GM21515 (cell line): Measurements from ENCODE around the gene THPO.
A peak's percentile ranks its signal among the peaks of the same experiment; 100 is the strongest.

Source experiments
- ATAC-seq: cut with Tn5 transposase; IDR thresholded peaks from one replicate; pipeline ENCODE4 v1.9.1; 2021; ENCODE audit not compliant: unreplicated experiment

THPO gene

DNA sequence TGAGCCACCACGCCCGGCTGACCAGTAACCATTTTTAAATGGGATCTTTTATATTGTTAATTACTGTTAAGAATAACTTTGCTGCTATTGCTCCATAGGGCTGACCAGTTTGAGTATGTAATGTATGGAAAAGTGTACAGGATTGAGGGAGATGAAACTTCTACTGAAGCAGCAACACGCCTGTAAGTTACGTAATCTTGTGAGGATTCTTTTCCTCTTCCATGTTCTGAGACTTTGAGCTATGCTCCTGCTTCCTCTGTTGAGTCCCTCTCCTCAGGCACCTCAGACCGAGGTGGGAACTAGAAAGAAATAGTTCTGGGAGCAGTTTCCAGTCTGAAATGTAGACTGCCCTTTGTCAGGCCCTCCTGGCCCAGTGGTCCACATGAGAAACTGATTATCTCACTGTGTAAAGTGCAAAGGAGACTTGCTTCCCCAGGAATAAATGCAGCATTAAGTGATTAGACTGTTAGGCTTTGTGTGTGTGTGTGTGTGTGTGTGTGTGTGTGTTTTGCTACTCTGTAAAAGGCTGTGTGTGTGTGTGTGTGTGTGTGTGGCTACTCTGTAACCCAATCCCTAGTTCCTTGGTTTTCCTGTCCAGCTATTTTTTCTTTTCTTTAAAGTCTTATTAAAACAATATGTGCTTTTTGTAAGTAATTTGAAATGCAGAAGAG, 11.3 kb downstream of the THPO start:
- ATAC-seq = no peak

DNA sequence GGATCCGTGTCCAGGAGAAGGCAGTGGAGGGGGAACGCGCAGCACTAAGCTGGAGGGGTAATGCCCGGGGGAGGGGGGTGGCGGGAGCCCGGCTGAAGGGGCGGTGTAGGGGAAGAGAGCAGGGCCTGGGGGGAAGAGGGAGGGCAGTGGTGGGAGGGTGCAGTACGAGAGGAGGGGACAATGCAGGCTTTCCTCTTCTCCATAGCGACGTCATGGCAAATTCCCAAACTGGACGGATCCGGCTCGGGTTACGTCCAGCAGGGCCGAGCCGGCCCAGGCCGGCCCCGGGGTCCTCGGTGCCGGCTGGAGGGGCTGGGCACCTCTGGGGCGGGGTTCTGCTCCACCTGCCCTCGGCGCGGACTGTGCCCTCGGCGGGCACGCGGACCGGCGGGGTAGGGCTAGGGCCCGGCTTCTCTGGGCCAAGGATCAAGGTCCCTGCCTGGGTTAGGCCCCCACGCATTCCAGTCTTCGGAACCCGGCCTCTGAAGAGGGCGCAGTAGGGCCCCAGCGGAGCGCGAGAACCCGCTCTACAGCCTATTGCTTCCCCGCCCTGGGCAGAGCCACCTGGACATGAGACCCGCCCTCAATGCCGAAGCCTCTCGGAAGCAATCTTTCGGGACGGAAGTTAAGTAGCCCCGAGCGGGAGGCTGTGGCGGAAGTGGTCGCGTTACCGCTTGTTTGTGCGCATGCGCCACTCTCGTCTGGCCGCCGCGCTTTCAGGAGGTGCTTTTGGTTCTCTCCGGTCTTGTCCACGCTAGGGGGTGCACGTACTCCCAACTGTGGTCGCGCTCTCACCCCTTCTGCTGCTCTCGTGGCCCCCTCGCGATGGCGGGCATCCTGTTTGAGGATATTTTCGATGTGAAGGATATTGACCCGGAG, 15.1 kb downstream of the THPO start:
- ATAC-seq = peak; percentile 83

DNA sequence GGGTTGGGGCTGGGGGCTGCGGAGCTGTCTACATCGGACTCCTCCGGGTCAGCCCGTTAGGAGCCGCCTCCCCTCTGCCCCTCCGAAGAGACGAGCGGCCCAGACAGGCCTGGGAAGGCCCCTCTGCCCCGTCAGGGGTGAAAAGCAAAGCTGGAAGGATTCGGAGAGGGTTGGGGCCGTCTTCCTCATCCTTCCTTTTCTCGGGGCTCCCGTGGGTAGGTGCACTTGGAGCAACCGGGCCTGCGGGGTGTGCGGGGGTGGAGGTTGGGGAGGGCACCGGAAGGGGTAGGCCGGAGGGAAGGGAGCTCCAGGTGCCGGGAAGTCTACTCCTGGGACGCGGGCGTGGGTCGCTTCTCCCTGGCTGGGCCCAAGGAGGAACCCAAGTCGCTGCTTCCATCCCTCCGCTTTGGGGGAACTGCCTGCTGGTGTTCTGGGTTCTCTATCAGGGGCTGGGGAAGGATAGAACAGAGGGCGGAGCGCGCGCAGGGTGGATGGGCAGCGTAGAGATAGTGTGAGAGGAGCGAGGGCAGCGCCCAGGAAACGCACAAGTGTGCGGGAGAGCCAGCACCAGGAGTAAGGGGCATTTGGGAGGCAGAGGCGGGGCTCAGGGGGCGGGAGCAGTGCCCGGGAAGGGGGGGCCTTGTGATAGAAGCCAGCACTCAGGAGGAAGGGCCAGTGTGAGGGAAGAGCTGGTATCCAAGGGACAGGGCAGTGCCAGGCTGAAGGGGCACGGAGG, 15.9 kb downstream of the THPO start:
- peak; percentile 1 for ATAC-seq

DNA sequence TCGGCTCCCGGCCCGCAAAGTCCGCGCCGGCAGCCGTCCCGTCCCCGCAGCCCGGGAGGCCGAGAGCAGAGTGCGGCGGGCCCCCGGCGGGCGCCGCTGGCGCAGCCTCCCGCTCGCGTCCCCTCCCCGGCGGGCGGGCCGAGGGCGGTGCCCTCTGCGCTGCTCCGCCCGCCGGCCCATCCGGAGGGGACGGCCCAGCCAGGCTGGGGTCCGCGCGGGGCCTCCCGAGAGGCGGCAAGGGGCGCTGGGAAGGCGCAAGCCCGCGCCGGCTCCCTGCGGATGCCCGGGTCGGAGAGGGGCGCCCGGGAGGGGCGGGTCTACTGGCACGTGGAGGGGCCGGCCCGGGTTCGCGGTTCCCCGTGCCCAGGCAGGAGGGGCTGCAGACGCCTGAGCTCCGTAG, 16.5 kb downstream of the THPO start, which contains the start of the genes CLCN2 and POLR2H:
CLCN2 (minus strand) TSS at position 74 of the 400 bp plus-strand sequence. CDS start 126 bp downstream, outside the sequence.
POLR2H (plus strand) TSS at position 179 of the 400 bp plus-strand sequence. CDS start 1,783 bp downstream, outside the sequence.
- peak; percentile 39 for ATAC-seq

DNA sequence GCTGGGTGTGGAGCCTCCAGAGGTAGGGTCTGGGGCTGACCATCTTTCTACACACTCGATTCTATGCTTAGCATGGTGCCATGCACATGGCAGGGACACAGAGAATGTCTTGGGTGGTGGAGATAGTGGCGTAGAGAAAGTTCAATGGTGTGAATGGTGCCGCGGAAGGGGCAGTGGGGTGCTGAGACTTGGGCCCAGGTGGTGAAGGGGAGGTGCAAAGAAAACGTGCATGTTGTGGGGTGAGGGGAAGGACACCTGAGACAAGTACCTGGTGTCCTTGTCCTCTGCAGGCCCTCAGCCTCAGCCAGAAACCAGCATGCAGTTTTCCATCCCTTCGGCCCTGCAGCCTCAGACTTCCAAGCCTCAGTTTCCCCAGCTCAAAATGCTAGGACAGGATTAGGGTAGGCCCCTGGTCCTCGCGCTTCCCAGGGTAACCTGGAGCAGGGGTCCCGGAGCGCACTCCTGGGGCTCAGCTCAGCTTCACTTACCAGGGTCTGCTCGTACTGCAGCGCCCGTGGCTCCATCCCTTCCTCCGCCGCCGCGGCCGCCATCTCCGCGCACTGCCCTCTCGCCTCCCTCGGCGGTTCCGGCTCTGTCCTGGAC, 17.0 kb downstream of the THPO start:
- peak; percentile 1 for ATAC-seq

DNA sequence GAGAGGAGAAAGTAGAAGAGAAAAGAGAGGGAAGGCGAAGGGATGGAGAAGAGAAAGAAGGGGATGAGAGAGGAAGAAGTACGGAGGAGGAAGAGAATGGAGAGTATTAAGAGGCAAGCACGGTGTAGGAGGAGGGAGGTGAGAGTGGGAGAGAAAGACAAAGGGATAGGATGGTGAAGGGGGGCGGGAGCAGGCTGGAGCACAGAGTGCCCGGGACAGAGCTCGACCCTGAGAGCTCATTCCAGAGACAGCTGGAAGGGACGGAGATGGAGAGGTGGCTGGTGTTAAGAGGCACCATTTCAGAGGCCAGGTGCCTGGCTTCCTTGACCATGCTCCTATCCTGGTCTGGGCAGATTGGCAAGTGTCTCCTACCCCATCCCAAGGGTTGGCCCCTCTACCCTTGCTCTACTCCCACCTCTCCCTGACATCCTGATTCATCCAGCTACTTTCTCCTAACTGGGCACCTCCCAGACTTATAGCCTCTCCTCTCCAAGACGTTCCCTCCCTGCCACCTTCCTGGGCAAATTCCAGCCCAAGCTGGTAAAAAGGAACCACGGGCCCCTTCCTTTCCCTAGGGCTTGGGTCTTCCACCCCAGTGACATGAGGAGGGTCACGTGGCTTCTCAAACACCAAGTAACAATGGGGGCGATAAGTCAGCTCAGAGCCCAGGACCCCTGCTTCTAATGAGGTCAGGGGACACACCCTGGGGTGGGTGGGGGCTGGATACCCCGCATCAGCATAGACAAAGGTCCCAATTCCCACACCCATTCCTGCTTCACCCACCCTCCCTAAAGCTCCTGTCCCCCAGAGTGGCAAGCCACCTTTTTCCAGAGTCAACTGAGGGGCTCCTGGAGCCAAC, 17.7 kb downstream of the THPO start:
- ATAC-seq = no peak

DNA sequence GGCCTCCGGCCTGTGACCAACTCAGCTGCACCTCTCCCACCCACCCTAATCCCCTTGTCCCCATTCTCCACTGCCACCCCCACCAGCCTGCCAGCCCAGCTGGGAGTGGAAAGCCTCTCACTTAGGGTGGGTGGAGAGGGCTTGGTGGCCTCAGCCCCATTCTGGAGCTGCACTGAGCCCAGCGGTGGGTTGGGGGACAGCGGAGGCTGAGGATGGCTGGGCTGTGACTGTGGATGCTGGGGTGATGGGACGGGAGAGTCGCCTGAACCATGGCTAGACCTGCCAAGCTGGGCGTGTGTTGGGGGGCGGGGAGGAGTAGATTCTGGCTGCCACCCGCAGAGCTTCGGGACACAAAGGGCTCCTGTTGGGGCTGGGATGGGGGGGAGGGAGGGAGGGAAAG, 18.4 kb downstream of the THPO start:
- no peak for ATAC-seq

DNA sequence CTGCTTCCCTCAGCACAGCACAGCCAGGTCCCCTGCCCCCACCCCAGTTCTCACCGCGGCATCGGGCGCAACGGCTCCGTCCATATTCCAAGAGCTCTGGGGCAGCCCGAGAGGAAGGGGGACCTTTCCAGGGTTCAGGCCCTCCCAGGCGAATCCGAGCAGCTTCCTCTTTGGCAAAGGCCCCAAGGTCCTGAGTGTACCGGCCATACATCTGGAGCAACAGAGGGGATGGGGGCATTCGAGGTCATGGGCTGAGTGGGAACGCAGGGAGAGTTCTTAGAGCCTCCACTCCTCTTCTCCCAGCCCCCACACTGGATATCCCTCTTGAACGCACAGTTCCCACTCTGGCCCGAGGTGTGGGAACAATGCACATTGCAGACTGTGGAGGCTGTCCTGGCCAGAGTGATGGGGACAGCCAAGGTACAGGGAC, 19.1 kb downstream of the THPO start:
- ATAC-seq = no peak

DNA sequence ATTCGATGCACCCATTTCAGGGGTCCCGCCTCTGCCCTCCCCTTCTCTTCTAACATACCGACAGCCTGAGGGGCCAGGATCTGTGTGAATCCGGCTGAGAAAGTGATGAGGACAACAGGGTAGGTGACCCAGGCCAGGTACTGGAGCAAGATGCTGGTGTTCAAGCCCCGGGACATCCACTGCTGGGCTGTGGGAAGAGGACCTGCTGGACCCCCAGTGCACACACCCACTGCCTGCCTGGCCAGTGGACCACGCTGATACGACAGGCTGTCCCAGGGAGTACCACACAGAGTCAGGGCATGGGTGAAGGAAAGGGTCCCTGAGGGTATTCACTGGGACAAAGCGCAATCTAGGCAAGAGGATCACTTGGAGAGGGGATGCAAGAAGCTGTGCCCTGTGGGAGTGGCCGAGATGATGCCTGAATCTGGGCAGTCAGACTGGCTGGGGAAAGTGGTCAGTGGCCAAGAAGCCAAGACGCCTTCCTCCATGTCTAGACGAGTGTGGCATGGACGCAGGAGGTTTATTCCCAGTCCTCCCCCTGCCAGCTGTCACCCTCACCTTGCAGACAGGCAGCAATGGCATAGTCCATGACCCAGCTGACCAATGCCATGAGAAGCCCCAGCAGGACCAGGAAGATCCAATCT, 19.8 kb downstream of the THPO start:
- no peak for ATAC-seq

DNA sequence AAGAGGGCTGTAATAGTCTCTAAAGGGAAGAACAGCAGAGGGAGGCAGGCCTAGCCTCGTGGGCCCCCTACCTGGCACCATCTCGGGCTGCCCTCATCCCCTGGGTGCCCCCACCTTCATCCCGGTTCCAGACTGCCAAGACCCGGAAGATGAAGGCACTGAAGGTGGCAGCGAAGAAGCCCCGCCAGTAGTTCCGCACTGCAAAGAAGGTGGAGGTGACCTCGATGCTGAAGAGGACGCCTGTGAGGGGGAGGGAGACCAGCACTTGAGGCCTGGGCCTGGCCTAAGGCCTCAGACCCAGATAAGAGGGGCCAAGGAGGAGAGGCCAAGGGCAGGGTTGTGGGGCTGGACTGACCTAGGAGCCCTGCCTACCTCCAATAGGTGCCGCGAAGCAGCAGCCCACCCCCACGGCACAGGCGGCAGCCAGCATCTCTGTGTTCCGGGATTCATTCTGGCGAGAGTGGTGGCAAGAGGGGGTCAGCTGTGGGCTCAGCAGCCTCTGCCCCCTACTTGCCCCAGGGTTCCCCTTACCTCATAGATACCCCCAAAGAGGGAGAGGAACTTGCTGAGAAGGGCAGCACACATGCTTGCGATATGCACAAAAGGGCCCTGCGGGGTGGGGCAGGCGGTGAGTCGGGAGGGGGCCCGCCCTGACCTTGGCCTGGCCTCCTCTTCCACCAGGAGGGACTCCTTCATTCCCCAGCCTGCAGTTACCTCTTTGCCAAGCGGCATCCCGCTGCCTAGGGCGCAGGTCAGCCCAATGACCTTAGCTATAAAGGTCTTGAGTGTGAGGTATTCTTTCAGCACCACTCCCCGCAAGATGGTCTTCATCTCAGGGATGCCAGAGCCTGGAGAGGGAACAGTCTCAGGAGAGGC, 20.5 kb downstream of the THPO start:
- ATAC-seq = no peak

DNA sequence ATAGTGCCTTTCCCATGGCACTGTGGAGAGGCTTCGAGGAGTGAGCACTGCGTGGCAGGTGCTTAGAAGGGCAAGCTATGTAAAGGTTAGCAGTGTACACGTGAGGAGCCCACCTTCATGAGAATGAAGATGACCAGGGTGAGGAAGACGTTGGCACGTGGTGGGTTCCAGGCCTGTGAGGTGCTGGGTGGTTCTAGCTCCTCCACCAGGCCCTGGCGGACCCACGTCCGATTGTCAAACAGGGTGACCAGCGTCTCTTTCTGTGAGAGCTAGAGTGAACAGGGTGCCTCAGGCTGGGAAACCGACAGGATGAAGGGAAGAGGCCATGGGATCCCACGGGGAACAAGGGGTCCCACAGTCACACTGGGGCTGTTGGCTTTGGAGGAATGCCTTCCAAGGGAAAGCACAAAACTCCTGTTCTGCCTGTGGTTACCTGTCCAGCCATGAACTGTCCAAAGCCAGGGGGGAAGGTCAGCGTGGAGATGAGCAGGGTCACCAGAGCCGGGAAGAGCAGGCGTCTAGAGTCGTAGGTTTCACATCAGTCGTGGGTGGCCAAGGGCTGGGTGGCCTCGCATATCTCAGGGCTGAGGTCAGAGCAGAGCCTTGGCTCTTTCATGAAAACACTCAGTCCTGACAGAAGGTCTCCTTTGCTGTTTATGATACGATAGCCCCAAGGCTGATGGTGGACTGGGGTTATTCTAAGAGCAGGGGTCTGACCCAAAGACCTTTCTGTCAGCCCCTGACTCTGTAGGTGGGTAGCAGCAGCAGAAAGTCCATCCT, 22.6 kb downstream of the THPO start:
- ATAC-seq = no peak

DNA sequence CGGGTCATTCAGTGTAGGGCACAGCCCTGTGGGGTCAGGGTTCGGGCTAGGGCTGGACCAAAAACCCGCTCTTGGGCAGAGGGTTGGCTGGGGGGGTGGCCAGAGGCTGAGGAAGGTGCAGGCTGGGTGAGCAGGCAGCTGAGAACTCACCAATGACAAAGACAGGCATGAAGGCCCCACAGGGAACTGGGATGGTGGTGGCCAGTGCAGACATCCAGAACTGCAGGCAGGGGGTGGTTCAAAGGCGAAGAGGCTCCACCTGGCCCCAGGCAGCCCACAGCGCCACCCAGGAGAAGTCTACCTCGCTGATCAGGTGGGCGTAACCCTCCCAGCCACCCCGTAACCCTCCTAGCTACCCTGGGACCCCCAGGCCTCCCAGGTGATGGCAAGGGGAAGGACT, 23.3 kb downstream of the THPO start:
- ATAC-seq = no peak

DNA sequence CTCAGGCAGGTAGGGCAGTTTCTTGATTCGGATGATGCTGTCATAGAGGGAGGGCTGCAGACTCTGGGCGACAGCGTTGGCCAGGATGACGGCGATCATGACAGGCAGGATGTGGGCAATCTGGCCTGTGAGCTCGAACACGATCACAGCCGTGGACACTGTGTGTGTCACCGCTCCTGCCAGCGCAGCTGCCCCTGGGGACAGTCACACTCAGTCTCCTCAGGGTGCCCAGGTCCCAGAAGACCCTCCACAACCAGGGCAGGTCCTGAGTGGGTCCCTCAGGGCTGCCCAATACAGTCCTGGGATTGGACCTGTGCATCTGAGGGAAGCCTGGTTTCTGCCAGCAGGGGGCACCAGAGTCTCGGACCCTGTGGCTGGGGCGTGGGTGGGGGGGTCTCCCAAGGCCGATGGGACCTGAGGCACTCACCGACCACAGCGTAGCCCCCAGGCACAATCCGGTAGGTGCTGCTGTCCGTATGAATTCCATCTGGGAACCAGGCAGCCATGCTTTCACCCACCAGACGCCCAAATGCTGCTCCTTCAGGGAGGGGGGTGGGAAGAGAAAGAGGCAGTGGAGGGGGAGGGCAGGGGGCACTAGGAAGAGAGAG, 23.8 kb downstream of the THPO start:
- peak; percentile 54 for ATAC-seq

DNA sequence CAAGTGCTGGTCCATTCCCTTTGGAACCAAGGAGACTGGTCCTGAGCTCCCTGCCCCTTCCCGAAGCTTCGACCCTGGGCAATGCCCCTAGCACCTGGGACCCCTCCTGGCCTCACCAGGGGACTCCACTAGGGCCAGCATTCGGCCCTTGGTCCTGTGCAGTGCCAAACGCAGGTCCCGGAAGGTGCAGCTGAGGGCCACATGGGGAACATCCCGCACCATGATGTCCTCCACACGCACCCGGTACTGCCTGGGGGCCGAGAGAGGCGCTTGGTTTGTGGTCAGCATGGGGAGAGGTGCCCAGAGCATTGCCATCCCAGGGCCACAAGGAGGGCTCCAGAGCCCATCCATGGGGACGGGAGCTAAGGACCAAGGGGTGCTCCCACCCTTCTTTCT, 24.5 kb downstream of the THPO start:
- ATAC-seq = no peak

DNA sequence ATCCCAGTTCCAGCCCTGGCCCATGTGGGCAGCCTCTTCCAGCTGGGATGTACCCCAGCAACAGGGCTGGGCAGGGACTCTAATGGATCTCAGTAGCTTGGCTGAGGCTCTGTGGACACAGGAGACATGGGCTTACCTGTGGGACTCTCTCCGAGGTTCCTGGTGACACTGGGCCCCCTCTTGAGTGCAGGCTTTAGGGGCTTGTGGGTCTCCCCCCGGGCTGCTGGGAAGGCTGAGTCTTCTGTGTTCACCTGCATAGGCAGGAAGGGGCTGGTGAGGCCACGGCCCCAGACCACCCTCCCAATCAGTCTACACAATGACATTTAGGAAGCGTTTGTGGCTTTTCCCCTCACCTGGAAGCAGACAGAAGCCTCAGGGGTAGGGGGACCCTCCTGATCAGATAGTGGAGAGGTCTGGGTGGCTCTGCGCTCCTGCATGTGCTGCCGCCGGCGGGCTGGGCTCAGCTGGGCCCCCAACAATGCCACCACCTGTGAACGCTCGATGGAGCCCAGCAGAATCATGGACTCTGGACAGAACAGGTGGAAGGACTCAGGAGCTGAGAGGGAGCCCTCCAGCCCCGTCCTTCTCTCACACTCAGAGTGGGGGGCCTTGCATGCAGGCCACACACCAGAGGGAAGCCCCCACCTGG, 25.0 kb downstream of the THPO start:
- ATAC-seq = no peak

DNA sequence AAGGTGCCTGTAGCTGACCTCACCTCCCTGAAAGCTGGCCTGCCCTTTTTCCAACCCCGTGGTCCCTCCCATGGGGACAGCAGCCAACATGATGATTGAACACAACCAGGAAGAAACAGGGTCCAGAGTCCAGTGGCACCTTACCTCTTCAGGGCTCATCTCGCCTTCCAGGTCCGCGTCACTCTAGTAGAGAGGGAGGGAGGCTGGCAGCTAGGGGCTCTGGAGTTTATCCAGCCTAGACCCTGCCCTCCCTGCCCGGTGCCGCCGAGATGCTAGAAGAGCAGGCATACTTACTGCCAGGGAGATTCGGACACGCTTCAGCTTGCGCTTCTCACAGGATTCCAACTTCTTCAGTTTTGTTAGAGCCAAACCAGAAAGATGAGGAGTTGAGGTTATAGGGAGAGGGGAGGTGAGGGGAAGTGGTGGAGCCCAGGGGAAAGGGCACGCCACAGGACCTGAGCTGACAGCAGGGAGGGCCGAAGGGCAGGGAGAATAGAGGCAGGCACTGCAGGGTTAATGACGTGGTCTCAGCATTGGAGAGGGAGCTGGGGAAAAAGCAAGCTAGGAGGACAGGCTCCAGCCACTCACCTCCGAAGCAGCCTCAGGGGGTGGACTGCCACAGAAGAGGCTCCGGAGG, 25.7 kb downstream of the THPO start:
- ATAC-seq = no peak
